HepG2 (cell line): ENCODE results near the gene DDX10. TPM values are rescaled to one million over a fixed set of nuclear protein-coding genes. Genes with fewer than 3 reads are reported as not detected.

Source experiments
- ATAC-seq: fragments of 200-7000 bp; cut with Tn5 transposase; 3 replicates; pipeline ENCODE4 v1.9.1; 2020; ENCODE audit warnings: mild to moderate bottlenecking, moderate library complexity
- BruUV-seq: library from RNA; stranded (reverse); fragments of 400-500 nt; replicated peaks from 2 replicates; lab custom pipeline; 2021; lab: Mats Ljungman, UMichigan
- CTCF ChIA-PET: fragments of 300-600 bp; formaldehyde crosslinking; extraction: SDS; loops from one replicate; lab custom pipeline; 2021; ENCODE audit warnings: low total read pairs, inconsistent platforms, low intra/inter-chr PET ratio; lab: Yijun Ruan, JAX
- POLR2A ChIA-PET: fragments of 350-600 bp; sonication (Branson Sonifier 250); formaldehyde crosslinking; loops from one replicate; lab custom pipeline; 2020; ENCODE audit warnings: antibody characterized with exemption, inconsistent platforms; lab: Yijun Ruan, JAX
- DNase-seq: peaks from one replicate; pipeline ENCODE4 v3.0.0-alpha.2; 2015; ENCODE audit warnings: low spot score
- FAIRE-seq: peaks from 3 replicates; lab custom pipeline; 2011; peaks lifted over from hg19 to GRCh38; lab: Jason Lieb, UNC
- H2AFZ ChIP-seq: one replicate; pipeline ENCODE4 v1.6.1; 2011; ENCODE audit warnings: low read length, inconsistent platforms
- H3K27ac ChIP-seq: fragments of 300-600 bp; 3 replicates; pipeline ENCODE4 v1.8.0; 2011; ENCODE audit warnings: mixed run types, mild to moderate bottlenecking, mixed read lengths, low read length, inconsistent platforms; ENCODE audit not compliant: insufficient read depth; ENCODE audit errors: extremely low read length
- H3K27me3 ChIP-seq, 2 experiments: fragments of 200-600 bp in 1 of 2; 2 replicates in 1 of 2; 3 replicates in 1 of 2; pipeline versions ENCODE4 v1.6.0 to v1.8.0; 2011; ENCODE audit warnings: low read length in 2 of 2, mild to moderate bottlenecking in 2 of 2, moderate library complexity in 2 of 2, inconsistent platforms in 1 of 2; ENCODE audit not compliant: insufficient read depth in 2 of 2, control insufficient read depth in 1 of 2
- H3K36me3 ChIP-seq, 2 experiments: fragments of 200-600 bp in 1 of 2; replicated peaks in 1 of 2; 2 replicates in 1 of 2; 3 replicates in 1 of 2; pipeline versions ENCODE4 v1.5.1 to v1.8.0; 2011; ENCODE audit warnings: low read length in 2 of 2, inconsistent platforms in 1 of 2; ENCODE audit not compliant: insufficient read depth in 2 of 2, control insufficient read depth in 1 of 2
- H3K4me1 ChIP-seq: 2 replicates; pipeline ENCODE4 v1.5.1; 2012; ENCODE audit warnings: low read length, inconsistent platforms; ENCODE audit not compliant: insufficient read depth
- H3K4me2 ChIP-seq: 2 replicates; pipeline ENCODE4 v1.6.0; 2011; ENCODE audit warnings: low read depth, low read length, inconsistent platforms
- H3K4me3 ChIP-seq, 3 experiments: fragments of 200-600 bp in 1 of 3; sonication (generic), shearing (Covaris generic) in 1 of 3; replicated peaks in 1 of 3; 2 replicates each; pipeline ENCODE4 v1.5.1; 2011 to 2016; ENCODE audit warnings: low read length in 3 of 3, inconsistent platforms in 2 of 3, low read depth in 2 of 3, mild to moderate bottlenecking in 2 of 3, control low read depth in 1 of 3, mixed read lengths in 1 of 3; ENCODE audit not compliant: insufficient read depth in 1 of 3
- H3K79me2 ChIP-seq: one replicate; pipeline ENCODE4 v1.6.1; 2011; ENCODE audit warnings: low read length, inconsistent platforms; ENCODE audit not compliant: insufficient read depth
- H3K9ac ChIP-seq: 2 replicates; pipeline ENCODE4 v1.6.0; 2011; ENCODE audit warnings: mild to moderate bottlenecking, low read depth, low read length, inconsistent platforms; ENCODE audit not compliant: insufficient read depth
- H3K9me3 ChIP-seq: 2 replicates; pipeline ENCODE4 v1.5.1; 2012; ENCODE audit warnings: mild to moderate bottlenecking, low read length
- H4K20me1 ChIP-seq: 2 replicates; pipeline ENCODE4 v1.6.0; 2011; ENCODE audit warnings: inconsistent platforms, mild to moderate bottlenecking, low read length, moderate library complexity; ENCODE audit not compliant: insufficient read depth
- CENPT ChIP-seq: sonication (generic); formaldehyde crosslinking; IDR thresholded peaks from 2 replicates; pipeline ENCODE4 v1.8.0; 2022; ENCODE audit warnings: low read depth, mild to moderate bottlenecking, moderate library complexity, missing genetic modification reagents
- HDAC1 ChIP-seq: sonication (generic); formaldehyde crosslinking; IDR thresholded peaks from 2 replicates; pipeline ENCODE4 v1.5.1; 2020; ENCODE audit warnings: mild to moderate bottlenecking, missing genetic modification reagents
- MTA1 ChIP-seq: sonication (generic); formaldehyde crosslinking; IDR thresholded peaks from 2 replicates; pipeline ENCODE4 v1.4.0; 2020; ENCODE audit warnings: missing genetic modification reagents, mild to moderate bottlenecking, borderline replicate concordance
- NFKB2 ChIP-seq: sonication (generic); formaldehyde crosslinking; IDR thresholded peaks from 2 replicates; pipeline ENCODE4 v1.4.0; 2020; ENCODE audit warnings: missing genetic modification reagents, borderline replicate concordance
- NFKBIZ ChIP-seq: IDR thresholded peaks from 2 replicates; pipeline ENCODE4 v1.6.1; 2018; ENCODE audit warnings: missing genetic modification reagents, missing compliant biosample characterization
- NFRKB ChIP-seq: fragments of 450-650 bp; IDR thresholded peaks from 2 replicates; pipeline ENCODE4 v1.6.1; 2017
- PAX8 ChIP-seq: sonication (generic); formaldehyde crosslinking; IDR thresholded peaks from 2 replicates; pipeline ENCODE4 v1.8.0; 2022; ENCODE audit warnings: mild to moderate bottlenecking, missing genetic modification reagents, borderline replicate concordance
- RCOR2 ChIP-seq: IDR thresholded peaks from 2 replicates; pipeline ENCODE4 v1.6.1; 2016; ENCODE audit warnings: missing biosample characterization, missing genetic modification reagents
- TAF1 ChIP-seq: sonication (generic); formaldehyde crosslinking; IDR thresholded peaks from 2 replicates; pipeline ENCODE4 v1.4.0; 2020; ENCODE audit warnings: missing genetic modification reagents
- TFDP1 ChIP-seq: IDR thresholded peaks from 2 replicates; pipeline ENCODE4 v1.6.1; 2016; ENCODE audit warnings: missing compliant biosample characterization, missing genetic modification reagents, borderline replicate concordance
- THAP7 ChIP-seq: sonication (generic); formaldehyde crosslinking; IDR thresholded peaks from 2 replicates; pipeline ENCODE4 v1.8.1; 2023; ENCODE audit warnings: mild to moderate bottlenecking, missing genetic modification reagents
- ZFP36L2 ChIP-seq: sonication (generic); formaldehyde crosslinking; IDR thresholded peaks from 2 replicates; pipeline ENCODE4 v1.4.0; 2020; ENCODE audit warnings: missing genetic modification reagents
- in situ Hi-C: cut with HindIII; loops from 2 replicates; pipeline ENCODE4 v1.10.0; 2017; ENCODE audit warnings: low pct_unique_long_range_greater_than_20kb; ENCODE audit not compliant: extremely low pct_ligation_motif_present
- intact Hi-C: fragments of 100-400 bp; cut with micrococcal nuclease; formaldehyde crosslinking; loops from one replicate; pipeline ENCODE4 v1.10.0; 2022; ENCODE audit not compliant: unreplicated experiment
- polyA plus RNA-seq, 8 experiments: library from polyadenylated mRNA; depleted of rRNA in 3 of 8; stranded (reverse) in 7 of 8; unstranded in 1 of 8; fragments of >200 nt; fragmentation: Illumina TruSeq in 4 of 8; extraction: Trizol in 4 of 8; gene quantifications; 2 replicates each; pipeline versions ENCODE4 v1.2.1 to v1.2.3, GENCODE V29; 2011 to 2016; ENCODE audit warnings: low read depth in 4 of 8, missing spikeins in 1 of 8, mixed read lengths in 1 of 8; ENCODE audit not compliant: insufficient read depth in 1 of 8
- total RNA-seq, 5 experiments: library from RNA; depleted of rRNA; stranded (reverse); fragments of >200 nt; fragmentation: Illumina TruSeq; extraction: Trizol; gene quantifications; 2 replicates each; pipeline ENCODE4 v1.2.3, GENCODE V29; 2016; ENCODE audit warnings: low read depth in 1 of 5

Gene DDX10
- total and polyA plus RNA-seq, 2 of the 13 experiments (the other 11 are each of a cell fraction or from before 2014, with no cell fraction given): 17.0 to 32.0 TPM

GRCh38 chr11:108672786-108673185 lies 7.9 kb downstream of the DDX10 start:
- H3K27ac ChIP-seq: no peak overlapping the region
- TF ChIP-seq TFDP1 (CRISPR knock-in tag): no peak
- TF ChIP-seq NFKB2 (CRISPR knock-in tag): no peak
- TF ChIP-seq ZFP36L2: no peak
- TF ChIP-seq MTA1: no peak
- no peak for TF ChIP-seq TAF1 (CRISPR knock-in tag)
- TF ChIP-seq CENPT (CRISPR knock-in tag): no peak
- no peak for TF ChIP-seq HDAC1 (CRISPR knock-in tag)
- TF ChIP-seq RCOR2 (CRISPR knock-in tag): no peak
- TF ChIP-seq THAP7 (CRISPR knock-in tag): no peak
- TF ChIP-seq NFRKB: no peak
- no peak for TF ChIP-seq NFKBIZ (CRISPR knock-in tag)
- TF ChIP-seq PAX8: no peak
- BruUV-seq: no TSS peak
- POLR2A ChIA-PET: no interaction called here
- H3K4me3 ChIP-seq: no peak overlapping the region
- peaks cover 8 to 33% of the 10 kb centered on the region in 2 experiments; a peak in 4 of 5 replicates for H3K36me3 ChIP-seq
- DNase-seq: no peak
- peaks cover 24% of the 10 kb centered on the region for H3K4me1 ChIP-seq
- H4K20me1 ChIP-seq: no peaks in the 10 kb centered on the region
- H3K4me2 ChIP-seq: no peak overlapping the region
- in situ Hi-C loops (no loop called here), intact Hi-C loops (no loop called here)
- no peak overlapping the region for H2AFZ ChIP-seq
- H3K9ac ChIP-seq: no peak overlapping the region
- no peak for ATAC-seq
- H3K79me2 ChIP-seq: peaks cover 49% of the 10 kb centered on the region
- no peaks in the 10 kb centered on the region for H3K9me3 ChIP-seq
- FAIRE-seq: no peak
- CTCF ChIA-PET: no interaction called here
- no peaks in the 10 kb centered on the region for H3K27me3 ChIP-seq
